ENCODE results near the gene ZBTB21. TPM values are rescaled to one million over a fixed set of nuclear protein-coding genes. Genes with fewer than 3 reads are reported as not detected.

Gene ZBTB21
- total RNA-seq, 1 experiment from 2014 or later = 11.4 TPM

DNA sequence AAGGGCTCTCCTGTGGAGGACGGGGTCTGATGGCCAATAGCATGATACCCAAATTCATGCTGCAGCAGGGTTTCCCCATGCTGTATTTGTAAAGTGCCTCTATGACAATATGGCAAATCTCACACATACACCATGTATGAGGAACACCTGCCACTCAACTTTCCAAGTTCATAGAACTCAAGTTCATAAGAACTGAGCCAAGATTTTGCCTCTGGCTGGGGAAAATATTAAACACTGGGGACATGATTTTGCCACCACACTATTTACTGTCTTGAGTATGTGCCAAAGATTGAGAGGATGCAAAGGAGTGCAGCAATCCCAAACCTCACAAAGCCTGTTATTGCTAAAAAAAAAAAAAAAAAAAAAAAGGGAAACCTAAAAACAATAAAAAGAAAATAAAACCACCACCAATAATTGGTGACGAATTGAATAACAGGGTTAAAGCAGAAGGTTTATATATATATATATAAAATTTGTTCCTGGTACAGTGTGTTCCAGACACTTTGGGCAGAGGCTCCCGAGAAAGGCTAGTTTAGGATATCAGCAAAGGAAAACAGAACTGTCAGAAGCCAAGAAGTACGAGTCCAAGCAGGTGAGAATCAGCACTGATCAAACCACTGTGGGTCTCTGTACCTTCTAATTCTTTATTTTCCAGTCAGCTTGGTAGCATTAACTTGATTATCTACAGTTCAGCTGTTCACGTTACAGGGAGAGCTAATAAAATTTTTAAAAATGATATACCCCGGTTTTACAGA lies 24.3 kb downstream of the ZBTB21 start:
- Histone ChIP-seq H3K4me1 (replicated peaks) (no peaks in the 10 kb centered on the region), H3K27ac (no peak overlapping the region), H3K36me3 (peaks cover 14% of the 10 kb centered on the region), H3K4me3 (no peak overlapping the region), H3K9me3 (replicated peaks) (no peaks in the 10 kb centered on the region), H3K27me3 (replicated peaks) (no peaks in the 10 kb centered on the region)
- DNase-seq (ENCODE audit: low read depth in 1 of 2, low spot score in 2 of 2) = no peak

DNA sequence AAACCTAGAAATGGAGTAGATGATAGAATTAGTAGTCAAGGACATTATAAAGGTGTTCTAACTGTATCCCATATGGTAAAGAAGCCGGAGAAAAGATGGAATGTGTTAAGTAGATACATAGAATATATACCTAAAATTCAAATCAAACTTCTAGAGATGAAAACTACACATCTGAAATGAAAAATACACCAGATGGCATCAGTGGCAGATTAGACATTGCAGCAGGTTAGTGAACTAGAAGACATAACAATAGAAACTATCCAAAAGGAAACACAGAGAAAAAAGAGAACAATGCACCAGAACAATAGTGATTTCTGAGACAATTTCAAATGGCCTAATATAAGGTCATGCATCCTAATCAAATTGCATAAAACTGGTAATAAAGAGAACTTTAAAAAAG lies 26.9 kb downstream of the ZBTB21 start:
- Histone ChIP-seq H3K36me3 (no peaks in the 10 kb centered on the region), H3K27ac (no peak overlapping the region), H3K9me3 (replicated peaks) (0 out of 2 replicates have a peak, but pooled peaks cover 2% of the 10 kb centered on the region), H3K4me1 (replicated peaks) (no peaks in the 10 kb centered on the region), H3K27me3 (replicated peaks) (no peaks in the 10 kb centered on the region), H3K4me3 (no peak overlapping the region)
- no peak for DNase-seq (ENCODE audit: low read depth in 1 of 2, low spot score in 2 of 2)

DNA sequence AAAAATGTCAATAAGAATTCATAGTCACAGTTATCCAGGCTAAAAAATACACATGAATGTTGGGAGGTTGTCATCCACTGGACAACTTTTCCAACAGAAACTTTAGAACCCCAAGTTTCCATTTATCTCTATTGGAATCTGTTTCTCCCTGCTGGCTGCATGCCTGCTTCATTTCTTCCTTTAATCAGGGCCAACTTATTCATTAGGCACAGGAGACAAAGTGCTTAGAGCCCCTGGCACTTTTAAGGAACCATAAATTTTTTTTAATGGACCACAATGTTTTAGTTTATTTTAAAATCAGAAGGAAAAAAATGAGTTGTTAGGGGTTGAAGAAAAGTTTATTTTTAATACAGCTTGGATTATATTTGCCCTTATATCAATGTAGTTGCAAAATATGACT lies 29.6 kb downstream of the ZBTB21 start:
- 0 out of 2 replicates have a peak, but pooled peaks cover 2% of the 10 kb centered on the region for H3K9me3 ChIP-seq (replicated peaks)
- no peaks in the 10 kb centered on the region for H3K27me3 ChIP-seq (replicated peaks)
- no peak overlapping the region for H3K4me3 ChIP-seq
- no peaks in the 10 kb centered on the region for H3K36me3 ChIP-seq
- DNase-seq (ENCODE audit: low read depth in 1 of 2, low spot score in 2 of 2) = no peak
- no peak overlapping the region for H3K27ac ChIP-seq
- no peaks in the 10 kb centered on the region for H3K4me1 ChIP-seq (replicated peaks)

DNA sequence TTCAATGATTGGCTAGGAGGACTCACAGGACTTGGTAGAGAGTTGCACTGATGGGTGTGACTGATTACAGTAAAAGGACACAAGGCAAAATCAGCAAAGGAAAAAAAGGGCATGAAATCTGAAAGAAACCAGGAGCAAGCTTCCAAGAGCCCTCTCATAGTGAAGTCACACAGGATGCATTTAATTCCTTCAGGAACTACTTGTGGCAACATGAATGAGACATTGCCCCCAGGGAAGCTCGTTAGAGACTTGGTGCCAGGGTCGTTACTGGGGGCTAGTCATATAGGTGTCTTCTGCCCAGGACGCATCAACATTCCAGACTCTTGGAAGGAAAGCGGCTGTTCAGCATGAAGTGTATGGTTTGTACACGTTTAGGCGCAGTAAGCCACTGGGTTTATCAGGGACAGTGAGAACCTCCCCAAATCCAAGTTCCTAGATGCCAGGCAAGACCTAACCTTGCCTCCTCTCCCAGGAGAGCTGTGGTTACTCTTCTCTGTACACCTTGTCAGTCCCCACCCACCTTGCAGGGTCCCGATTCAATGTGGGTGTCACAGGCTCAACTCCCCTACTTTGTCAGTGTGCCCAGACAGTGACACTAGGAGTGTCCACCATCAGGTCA lies 30.3 kb downstream of the ZBTB21 start:
- Histone ChIP-seq H3K4me3 (no peak overlapping the region), H3K9me3 (replicated peaks) (0 out of 2 replicates have a peak, but pooled peaks cover 2% of the 10 kb centered on the region), H3K36me3 (no peaks in the 10 kb centered on the region), H3K27ac (no peak overlapping the region), H3K27me3 (replicated peaks) (no peaks in the 10 kb centered on the region), H3K4me1 (replicated peaks) (no peaks in the 10 kb centered on the region)
- DNase-seq (ENCODE audit: low read depth in 1 of 2, low spot score in 2 of 2) = no peak

DNA sequence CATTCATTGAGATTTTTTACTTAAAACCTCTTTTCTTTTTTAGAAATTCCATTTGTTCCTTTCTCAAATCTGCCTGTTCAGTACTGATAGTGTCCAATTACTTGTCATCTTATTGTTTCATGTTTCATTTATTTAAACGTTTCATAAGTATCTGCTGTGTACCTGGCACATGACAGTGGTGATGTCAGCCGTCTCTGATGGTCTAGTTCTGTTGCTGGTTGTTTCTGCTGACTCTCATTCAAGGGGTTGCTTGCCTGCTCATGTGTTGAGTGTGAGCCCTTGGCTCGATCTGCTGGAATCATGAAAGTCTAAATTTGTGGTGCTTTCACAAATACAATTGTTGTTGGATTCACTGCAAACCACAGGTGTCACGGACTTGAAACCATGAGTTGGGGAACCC lies 30.8 kb downstream of the ZBTB21 start:
- 0 out of 2 replicates have a peak, but pooled peaks cover 2% of the 10 kb centered on the region for H3K9me3 ChIP-seq (replicated peaks)
- no peak overlapping the region for H3K27ac ChIP-seq
- no peaks in the 10 kb centered on the region for H3K36me3 ChIP-seq
- H3K4me3 ChIP-seq = no peak overlapping the region
- DNase-seq (ENCODE audit: low read depth in 1 of 2, low spot score in 2 of 2) = no peak
- no peaks in the 10 kb centered on the region for H3K27me3 ChIP-seq (replicated peaks)
- H3K4me1 ChIP-seq (replicated peaks) = no peaks in the 10 kb centered on the region

DNA sequence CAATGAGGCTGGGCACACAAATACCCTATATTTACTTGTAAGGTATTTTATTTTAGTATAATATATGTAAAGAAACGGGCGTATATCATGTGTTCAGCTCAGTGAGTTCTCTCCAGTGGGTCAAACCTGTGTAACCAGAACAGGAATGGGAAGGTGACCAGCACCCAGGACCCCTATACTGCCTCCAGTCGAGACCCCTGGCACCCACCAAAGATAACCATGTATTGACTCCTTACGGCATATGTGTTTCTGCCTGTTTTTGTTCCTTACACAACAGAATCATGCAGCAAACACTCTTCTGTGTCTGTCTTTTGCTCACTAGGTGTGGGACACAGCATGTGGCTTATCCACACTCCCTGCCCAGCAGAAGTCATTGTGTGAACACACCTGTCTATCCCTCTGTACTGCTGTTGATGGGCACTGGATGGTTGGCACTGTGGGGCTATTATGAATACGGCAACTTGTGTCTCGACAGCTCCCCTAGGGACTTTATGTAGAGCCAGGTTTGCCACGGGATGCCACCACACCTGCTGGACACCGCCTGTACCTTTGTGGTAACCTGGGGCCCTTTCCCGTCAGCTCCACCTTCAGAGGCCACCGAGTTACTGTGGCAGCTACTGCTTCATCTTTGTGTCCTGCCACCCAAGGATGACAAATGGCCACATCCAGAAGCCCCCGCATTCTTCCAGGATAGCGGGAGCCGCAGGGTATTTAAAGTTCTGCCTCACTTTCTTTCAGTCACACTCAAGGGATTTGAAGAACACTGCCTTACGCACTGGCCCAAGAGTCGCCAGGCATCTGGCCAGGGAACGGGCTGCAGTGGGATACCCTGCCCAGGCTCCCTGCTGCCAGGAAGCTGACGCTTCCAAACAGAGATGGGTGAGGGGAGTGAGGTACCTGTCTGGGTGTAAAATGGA lies 32.9 kb downstream of the ZBTB21 start:
- Histone ChIP-seq H3K4me3 (no peak overlapping the region), H3K4me1 (replicated peaks) (no peaks in the 10 kb centered on the region), H3K36me3 (no peaks in the 10 kb centered on the region), H3K27me3 (replicated peaks) (no peaks in the 10 kb centered on the region), H3K9me3 (replicated peaks) (0 out of 2 replicates have a peak, but pooled peaks cover 2% of the 10 kb centered on the region), H3K27ac (no peak overlapping the region)
- no peak for DNase-seq (ENCODE audit: low read depth in 1 of 2, low spot score in 2 of 2)

DNA sequence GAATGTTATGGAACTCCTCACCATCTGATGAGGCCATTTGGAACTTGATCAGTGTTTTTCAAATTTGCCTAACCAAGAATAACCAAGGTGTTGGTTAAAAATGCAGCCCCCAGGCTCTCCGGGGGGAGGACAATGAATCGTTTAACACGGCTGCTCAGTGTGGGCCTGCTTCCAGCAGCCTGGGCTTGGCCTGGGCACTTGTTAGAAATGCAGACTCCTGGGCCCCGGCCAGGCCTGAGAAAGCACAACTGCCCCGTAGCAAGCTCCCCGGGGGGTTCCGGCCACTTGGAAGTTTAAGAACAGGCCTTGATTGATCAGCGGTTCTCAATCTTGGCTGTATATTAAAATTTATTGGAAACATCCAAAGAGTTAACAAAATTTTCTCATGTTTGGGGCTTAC lies 33.5 kb downstream of the ZBTB21 start:
- Histone ChIP-seq H3K4me3 (no peak overlapping the region), H3K36me3 (no peaks in the 10 kb centered on the region), H3K27me3 (replicated peaks) (no peaks in the 10 kb centered on the region), H3K27ac (no peak overlapping the region), H3K9me3 (replicated peaks) (0 out of 2 replicates have a peak, but pooled peaks cover 2% of the 10 kb centered on the region), H3K4me1 (replicated peaks) (no peaks in the 10 kb centered on the region)
- DNase-seq (ENCODE audit: low read depth in 1 of 2, low spot score in 2 of 2) = no peak

DNA sequence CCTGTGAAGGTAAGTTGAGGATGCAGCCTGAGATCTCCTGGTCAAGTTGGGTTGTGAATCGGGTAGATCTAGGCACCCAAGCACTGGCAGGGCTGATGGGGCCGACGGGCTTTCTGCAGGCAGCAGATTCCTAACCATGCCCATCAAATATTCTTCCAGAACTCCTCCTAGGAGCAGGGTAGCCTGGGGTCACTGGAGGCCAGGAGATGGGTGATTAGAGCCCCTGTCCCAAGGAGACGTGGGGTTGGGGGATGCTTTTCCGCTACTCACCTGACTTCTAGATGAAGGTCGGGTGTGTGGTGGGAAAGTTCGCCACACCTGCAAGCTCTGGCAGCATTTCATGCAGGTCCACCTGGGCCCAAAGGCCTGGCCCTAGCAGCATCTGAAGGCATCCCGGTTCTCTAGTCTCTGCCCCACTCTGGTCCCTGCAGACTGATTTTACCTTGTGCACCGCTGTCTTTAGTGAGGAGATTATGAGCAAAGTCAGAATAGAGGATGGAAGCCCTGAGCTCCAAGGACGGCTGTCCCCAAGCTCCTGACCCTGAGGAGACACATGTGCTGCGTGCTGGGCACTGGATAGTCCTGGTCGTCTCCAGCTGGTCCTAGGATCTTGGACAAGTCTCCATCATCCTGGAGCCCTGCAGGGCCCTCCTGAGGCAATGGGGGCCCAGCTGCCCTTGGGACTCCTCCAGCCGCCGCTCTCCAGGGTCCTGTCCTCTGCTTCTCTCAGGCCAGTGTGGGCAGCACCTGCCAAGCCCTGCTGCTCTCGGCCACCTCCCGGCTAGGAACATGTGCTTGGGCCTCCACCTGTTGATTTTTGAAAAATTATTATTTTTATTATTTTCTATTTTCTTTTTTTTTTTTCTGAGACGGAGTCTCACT lies 34.5 kb downstream of the ZBTB21 start:
- H3K4me3 ChIP-seq = no peak overlapping the region
- no peak for DNase-seq (ENCODE audit: low read depth in 1 of 2, low spot score in 2 of 2)
- no peaks in the 10 kb centered on the region for H3K27me3 ChIP-seq (replicated peaks)
- H3K27ac ChIP-seq = no peak overlapping the region
- H3K4me1 ChIP-seq (replicated peaks) = no peaks in the 10 kb centered on the region
- H3K9me3 ChIP-seq (replicated peaks) = 0 out of 2 replicates have a peak, but pooled peaks cover 2% of the 10 kb centered on the region
- no peaks in the 10 kb centered on the region for H3K36me3 ChIP-seq

DNA sequence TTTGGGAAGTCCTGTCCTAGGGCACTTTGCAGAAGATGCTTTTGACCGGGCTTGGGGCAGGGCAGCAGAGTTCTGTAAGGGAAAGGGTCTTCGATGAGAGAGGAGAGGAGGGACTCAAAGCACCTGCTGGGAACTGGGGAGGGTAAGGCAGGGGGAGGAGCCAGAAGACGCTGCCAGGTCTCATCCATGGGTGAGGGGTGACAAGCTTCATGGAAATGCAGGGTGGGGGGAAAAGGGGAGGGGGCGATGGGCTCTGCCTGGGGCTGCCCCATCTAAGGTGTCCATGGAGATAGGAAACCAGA lies 35.5 kb downstream of the ZBTB21 start:
- Histone ChIP-seq H3K27me3 (replicated peaks) (no peaks in the 10 kb centered on the region), H3K36me3 (no peaks in the 10 kb centered on the region), H3K4me1 (replicated peaks) (no peaks in the 10 kb centered on the region), H3K9me3 (replicated peaks) (0 out of 2 replicates have a peak, but pooled peaks cover 2% of the 10 kb centered on the region), H3K27ac (no peak overlapping the region), H3K4me3 (no peak overlapping the region)
- DNase-seq (ENCODE audit: low read depth in 1 of 2, low spot score in 2 of 2) = no peak

DNA sequence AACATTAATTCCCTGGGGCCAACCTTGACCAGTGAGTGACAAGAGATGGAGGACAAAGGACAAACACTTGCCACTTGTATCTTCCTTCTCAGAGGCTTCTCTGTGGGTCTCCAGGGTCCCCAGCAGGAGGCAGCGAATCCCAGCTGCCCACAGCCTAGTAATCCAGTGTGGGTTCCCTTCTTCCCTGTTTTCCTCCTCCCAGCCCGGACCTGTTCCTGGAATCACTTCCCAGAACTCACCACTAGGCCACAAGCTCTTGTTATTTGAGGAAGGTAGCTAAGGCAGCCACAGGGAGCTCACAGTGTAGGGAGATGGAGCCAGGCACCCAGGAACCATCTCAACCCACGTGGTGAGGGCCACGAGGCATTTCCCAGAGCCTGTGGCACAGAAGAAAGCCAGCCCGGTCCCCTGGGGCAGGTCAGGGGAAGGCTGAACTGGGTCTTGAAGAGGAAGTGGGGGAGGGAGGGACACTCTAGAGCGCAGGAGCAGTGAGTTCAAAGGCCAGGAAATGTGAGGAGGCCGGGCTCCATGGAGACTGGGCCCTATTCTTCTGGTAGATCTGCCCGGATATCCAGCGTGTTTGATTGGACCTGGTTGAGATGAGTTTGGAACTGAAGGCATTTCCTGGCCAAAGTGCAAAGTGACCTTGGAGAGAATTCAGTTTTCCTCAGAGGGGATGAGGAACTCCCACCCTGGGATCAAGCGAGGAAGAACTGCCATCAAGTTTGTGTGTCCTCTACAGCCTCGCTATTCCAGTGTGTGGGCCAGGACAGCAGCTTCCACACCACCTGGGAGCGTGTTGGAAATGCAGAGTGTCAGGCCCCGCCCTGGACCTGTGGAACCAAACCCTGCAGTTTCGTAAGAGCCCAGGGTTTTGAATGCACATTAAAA lies 36.1 kb downstream of the ZBTB21 start:
- no peak for DNase-seq (ENCODE audit: low read depth in 1 of 2, low spot score in 2 of 2)
- Histone ChIP-seq H3K9me3 (replicated peaks) (0 out of 2 replicates have a peak, but pooled peaks cover 2% of the 10 kb centered on the region), H3K4me1 (replicated peaks) (no peaks in the 10 kb centered on the region), H3K27me3 (replicated peaks) (no peaks in the 10 kb centered on the region), H3K27ac (no peak overlapping the region), H3K36me3 (no peaks in the 10 kb centered on the region), H3K4me3 (no peak overlapping the region)

DNA sequence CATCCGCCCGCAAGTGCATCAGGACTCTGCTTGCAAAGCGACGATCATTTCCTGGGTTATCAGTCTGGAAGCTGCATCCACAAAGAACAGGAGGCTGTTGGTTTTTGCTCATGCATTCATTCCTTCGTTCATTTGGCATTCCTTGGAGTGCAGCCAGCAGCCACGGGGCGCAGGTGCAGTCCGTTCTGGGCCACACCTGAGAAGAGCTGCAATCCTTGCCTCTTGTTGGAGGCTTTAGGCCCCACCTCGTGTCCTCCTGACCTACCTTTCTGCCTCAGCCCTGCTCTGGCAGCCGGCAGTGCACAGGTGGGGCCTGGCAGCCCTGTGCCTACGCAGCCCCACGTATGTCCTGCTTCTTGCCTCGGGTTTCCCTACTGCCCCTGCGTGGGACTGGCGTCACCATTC lies 36.7 kb downstream of the ZBTB21 start:
- H3K4me1 ChIP-seq (replicated peaks) = no peaks in the 10 kb centered on the region
- no peaks in the 10 kb centered on the region for H3K9me3 ChIP-seq (replicated peaks)
- H3K36me3 ChIP-seq = no peaks in the 10 kb centered on the region
- H3K27ac ChIP-seq = no peak overlapping the region
- no peaks in the 10 kb centered on the region for H3K27me3 ChIP-seq (replicated peaks)
- H3K4me3 ChIP-seq = no peak overlapping the region
- no peak for DNase-seq (ENCODE audit: low read depth in 1 of 2, low spot score in 2 of 2)

DNA sequence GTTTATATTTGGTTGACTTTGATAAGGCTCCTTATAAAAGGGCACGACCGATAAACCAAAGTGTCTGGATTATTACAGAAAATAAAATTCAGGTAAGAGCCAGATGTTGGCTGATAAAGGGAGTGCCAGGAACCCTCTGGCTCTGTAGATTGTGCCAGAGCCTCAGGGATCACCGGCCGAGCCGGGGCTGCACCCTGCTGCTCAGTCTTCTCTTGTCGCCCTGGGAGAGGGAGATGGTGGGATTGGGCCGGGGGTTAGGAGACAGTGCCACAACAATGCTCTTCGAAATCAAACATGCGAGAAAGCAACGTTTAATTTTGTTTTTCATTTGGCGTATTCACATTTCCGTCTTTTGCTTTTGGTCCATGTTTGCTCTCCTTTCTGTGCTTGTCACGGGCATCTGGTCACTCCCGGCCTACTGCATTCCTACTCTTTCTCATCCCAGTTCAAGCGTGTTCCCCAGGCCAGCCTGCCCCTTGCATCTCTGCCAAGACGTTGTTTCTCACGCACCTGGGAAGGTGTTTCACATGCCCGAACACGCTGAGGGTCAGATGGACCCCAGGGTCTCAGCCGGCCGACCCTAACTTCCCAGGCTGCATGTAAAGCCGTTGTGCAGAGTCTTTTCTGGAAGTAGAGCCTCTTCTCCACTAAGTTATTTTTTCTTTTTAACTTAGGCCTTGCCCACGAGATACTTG lies 37.5 kb downstream of the ZBTB21 start:
- Histone ChIP-seq H3K27me3 (replicated peaks) (no peaks in the 10 kb centered on the region), H3K4me3 (no peak overlapping the region)
- DNase-seq (ENCODE audit: low read depth in 1 of 2, low spot score in 2 of 2) = no peak

More for the DNA sequence above, 37.5 kb downstream of the ZBTB21 start:
- H3K36me3 ChIP-seq = no peaks in the 10 kb centered on the region
- H3K4me1 ChIP-seq (replicated peaks) = no peaks in the 10 kb centered on the region
- no peak overlapping the region for H3K27ac ChIP-seq
- H3K9me3 ChIP-seq (replicated peaks) = no peaks in the 10 kb centered on the region

Data from SJSA1 (cell line).